Stimulated activated CD8-positive, alpha-beta memory T cell treated with anti-CD3 and anti-CD28 coated beads, Interleukin-4, amount 100 ng/mL, for 4 hours (primary cell): ENCODE data around the gene CORO2A.

ENCODE experiments used
- DNase-seq, 2 donors: peaks; one replicate each; pipeline ENCODE4 v3.0.0-alpha.2; 2020; ENCODE audit warnings: low read depth in 2 of 2, low spot score in 1 of 2

The CORO2A gene, protein sequence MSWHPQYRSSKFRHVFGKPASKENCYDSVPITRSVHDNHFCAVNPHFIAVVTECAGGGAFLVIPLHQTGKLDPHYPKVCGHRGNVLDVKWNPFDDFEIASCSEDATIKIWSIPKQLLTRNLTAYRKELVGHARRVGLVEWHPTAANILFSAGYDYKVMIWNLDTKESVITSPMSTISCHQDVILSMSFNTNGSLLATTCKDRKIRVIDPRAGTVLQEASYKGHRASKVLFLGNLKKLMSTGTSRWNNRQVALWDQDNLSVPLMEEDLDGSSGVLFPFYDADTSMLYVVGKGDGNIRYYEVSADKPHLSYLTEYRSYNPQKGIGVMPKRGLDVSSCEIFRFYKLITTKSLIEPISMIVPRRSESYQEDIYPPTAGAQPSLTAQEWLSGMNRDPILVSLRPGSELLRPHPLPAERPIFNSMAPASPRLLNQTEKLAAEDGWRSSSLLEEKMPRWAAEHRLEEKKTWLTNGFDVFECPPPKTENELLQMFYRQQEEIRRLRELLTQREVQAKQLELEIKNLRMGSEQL

DNA sequence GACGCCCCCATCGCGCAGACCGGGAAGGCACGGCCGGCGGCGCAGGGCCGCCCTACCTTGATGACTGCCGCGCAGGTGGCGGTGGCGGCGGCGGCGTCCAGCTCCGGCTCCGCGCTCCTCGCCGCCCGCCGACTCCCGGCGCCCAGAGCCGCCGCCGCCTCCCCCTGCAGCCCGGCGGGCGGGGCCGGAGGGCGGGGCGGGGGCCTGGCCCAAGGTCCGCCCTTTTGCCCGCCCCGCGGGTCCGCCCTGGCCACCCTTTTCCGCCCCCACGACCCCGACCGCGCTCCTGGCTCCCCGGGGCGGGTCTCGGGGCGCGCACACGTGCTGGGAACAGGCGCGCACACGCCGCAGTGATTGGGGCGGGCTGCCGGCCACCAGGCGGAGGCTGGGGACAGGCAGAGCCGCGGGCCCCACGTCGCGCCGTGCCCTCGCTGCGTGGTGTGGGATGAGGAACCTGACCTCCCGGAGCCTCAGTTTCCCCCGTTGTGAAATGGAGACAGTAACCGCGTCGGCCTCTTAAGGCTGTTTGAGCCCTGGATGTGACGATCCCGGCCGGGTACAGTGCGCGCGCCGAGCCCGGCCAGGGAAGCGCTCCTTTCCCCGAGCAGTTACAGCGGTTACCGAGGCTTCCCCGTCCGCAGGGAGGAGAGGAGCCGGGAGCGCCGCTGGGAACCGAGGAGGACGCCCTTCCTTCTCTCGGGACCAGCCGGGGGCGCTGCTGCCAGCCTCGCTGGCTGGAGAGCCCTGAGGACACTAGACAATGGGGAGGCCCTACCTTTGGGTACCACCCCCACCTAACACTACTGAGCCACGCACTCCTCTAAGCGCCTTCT lies at the start of gene CORO2A:
CORO2A (minus strand) TSS at position 135 of the 833 bp plus-strand sequence. CDS start 34,977 bp downstream, outside the sequence.
- peak; percentile 38 to 39 for DNase-seq

DNA sequence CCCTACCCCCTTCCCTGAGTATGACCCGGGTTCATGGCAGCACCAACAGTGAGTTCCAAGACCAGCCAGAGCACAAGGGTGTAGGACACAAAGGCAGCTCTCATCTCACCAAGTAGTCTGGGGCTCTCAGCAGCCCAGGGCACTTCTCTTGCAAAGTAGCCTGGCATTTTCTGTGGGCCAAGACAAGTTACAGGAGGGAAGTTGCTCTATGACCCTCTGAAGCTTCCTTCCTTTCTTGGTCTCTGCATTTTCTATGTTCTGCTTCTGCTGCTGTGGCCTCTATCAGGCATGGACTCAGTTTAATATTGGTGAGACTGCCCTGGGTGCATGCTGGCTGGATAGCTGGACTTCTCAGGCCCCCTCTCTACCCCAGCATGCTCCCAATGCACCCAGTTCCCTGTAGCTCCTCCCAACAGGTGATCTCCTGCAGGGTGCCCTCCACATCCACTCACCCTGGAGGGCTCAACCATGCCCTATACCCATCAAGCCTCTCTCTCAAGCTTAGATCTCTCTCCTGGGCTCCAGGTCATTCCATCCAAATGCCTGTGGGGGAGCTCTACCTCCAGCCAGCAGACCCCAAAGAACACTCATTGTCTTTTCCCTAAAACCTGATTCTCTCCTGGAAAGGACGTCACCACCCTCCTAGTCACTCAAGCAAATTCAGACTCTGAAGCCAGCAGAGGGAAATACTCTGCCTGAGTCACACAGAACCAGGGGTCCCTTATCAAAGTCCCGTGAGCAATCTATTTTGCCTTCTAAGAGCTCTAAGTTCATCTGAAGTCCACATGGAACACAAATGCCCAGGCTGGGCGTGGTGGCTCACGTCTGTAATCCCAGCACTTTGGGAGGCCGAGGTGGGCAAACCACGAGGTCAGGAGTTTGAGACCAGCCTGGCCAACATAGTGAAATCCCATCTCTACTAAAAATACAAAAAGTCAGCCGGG lies 49.2 kb upstream of the CORO2A start:
- no peak for DNase-seq

DNA sequence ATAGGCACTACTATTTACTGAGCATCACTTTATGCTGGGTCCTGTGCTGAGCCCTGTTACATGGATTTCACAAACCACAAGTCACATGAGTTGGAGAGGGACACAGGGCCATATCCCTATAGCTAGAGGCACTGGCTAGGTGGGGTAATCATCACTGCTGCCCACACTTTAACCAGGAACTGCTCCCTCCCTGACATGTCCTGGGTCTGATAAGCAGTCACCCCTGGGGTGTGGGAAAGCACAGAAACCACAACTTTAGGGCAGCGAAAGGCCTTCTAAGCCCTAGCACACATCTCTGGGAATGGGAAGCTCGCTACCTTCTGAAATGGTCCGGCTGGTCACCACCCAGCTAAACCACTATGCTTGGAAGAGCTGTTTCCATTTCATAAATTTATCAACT lies 48.0 kb upstream of the CORO2A start:
- no peak for DNase-seq

DNA sequence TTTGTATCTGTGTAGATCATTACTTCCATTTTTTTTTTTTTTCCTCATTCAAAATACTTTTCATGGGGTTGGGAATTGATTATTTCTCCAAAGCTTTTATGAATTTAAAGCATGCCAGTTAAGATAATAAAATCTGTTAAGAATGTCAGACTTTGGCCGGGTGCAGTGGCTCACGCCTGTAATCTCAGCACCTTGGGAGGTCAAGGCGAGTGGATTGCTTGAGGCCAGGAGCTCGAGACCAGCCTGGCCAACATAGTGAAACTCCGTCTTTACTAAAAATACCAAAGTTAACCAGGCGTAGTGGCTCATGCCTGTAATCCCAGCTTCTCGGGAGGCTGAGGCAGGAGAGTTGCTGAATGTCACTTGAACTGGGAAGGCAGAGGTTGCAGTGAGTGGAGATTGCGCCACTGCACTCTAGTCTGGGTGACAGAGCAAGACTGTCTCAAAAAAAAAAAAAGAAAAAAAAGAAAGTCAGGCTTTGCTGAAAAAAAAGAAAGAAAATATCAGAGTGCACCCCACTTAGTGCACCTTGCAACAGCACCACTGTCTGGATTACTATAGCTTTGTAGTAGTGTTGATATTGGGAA lies 44.6 kb upstream of the CORO2A start:
- no peak for DNase-seq

DNA sequence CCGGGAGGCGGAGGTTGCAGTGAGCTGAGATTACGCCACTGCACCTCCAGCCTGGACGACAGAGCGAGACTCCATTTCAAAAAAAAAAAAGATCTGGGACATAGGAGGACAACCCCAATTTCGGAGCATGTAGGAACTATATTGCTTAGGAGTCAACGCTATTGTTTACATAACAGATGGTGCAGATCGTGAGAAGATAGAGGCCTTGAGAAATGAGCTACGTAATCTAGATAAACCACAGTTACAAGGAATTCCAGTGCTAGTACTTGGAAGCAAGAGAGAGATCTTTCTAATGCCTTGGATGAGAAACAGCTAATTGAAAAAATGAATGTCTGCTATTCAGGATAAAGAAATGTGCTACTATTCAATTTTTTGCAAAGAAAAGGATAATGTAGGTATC lies 42.7 kb upstream of the CORO2A start:
- DNase-seq = no peak

DNA sequence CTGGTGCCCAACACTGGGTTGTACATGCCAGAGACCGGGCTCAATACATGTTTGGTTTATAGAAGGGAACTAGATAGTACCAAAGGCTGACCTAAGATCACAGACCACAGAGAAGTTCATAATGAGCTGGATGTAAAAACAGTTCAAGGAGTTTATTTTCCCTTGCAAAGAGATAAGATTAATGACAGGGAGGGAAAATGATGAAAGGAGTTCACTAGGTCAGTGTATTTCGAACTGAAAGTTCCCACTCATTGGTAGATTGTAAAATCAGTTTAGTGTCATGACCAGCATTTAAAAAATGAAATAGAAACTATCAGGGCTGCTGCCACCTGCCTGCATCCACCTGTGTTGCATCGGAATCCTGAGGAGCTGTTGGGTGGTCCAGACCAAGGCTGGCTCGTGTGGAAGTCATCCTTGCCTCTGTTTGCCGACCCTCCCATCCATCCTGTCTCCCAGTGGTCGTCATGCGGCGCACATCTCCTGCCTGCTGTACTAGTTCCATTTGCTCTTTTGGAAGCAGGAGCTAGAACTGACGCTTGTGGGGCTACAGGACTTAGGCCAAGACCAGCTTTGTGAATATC lies 41.9 kb upstream of the CORO2A start:
- no peak for DNase-seq

DNA sequence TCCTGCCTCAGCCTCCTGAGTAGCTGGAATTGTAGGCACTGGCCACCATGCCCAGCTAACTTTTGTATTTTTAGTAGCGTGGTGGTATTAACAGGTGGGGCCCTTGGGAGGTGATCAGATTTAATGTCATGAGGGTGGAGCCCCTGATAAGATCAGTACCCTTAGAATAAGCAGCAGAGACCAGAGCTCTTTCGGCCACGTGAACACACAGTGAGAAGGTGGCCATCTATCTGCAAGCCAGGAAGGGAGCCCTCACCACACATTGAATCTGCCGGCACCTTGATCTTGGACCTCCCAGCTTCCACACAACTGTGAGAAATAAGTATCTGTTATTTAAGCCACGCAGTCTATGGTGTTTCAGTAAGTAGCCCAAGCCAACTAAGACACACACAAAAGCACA lies 40.5 kb upstream of the CORO2A start:
- no peak for DNase-seq

DNA sequence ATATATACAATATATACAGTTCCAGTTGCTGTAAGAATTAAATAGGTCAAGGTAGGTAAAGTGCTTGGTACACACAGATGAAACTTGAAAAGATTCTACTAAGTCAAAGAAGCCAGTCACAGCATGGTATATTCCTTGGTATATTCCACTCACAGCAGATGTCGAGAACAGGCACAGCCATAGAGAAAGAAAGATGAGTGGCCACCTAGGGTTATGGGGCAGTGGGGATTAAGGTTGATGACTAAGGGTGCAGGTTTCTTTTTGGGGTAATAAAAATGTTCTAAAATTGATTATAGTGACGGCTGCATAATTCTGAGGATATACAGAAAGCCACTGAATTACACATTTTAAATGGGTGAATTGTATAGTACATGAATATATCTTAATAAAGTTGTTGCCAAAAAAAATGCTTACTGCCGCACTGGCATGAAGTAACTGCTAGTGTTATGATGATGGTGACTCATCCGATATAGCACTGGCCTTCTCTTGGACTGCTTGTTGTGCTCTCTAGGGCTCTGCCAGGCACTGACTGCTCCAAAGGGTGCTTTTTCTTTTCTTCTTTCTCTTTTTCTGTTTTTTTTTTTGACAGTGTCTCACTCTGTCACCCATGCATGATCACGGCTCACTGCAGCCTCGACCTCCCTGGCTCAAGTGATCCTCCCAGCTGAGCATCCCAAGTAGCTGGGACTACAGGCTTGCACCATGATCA lies 39.5 kb upstream of the CORO2A start:
- DNase-seq = no peak

DNA sequence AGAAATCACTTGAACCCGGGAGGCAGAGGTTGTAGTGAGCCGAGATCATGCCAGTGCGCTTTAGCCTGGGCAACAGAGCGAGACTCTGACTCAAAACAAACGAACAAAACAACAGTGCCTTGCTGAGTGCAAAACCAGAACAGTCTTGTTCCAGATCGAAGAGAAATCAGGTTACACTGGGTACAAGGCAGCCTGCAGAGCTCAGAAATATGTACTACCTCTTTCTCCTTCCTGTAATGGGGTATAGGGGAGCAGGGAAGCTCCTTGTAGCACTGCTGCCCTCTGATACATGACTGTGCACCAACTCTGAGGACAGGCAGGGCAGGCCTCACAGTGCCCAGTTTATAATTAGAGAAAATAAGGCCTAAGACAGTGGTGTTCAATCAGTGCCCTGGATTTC lies 38.4 kb upstream of the CORO2A start:
- DNase-seq = no peak

DNA sequence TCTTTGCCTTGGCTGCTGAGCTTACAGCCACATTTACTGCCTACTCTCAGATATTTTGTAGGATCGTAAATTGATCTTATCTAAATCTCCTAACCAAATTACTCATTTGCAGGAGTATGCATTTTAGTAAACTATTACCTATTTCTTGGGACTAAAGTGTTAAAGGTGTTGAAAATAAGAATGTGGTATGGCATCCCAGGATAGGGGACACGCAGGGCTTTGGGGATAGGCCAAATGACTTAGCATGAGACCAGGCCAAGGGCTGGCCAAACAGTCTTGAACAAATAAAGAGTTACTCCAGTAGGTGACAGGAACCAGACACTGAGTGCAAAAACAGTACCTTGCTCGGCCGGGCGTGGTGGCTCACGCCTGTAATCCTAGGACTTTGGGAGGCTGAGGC lies 37.9 kb upstream of the CORO2A start:
- DNase-seq = no peak

DNA sequence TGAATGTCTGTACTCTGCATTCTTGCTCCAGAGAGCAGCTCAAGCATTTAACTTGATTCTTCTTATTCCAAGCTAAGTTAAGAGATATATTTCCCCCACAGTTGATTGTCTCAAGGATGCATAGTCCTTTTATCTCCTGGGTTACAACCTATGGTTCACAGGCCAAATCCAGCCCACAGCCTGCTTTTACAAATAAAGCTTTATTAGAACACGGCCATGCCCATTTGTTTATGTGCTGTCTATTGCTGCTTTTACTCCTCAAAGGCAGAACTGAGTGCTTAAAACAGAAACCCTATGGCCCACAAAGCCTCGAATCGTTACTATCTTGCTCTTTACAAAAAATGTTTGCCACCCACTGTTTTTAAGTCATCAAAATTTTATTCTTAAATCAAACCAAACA lies 37.2 kb upstream of the CORO2A start:
- DNase-seq = no peak

DNA sequence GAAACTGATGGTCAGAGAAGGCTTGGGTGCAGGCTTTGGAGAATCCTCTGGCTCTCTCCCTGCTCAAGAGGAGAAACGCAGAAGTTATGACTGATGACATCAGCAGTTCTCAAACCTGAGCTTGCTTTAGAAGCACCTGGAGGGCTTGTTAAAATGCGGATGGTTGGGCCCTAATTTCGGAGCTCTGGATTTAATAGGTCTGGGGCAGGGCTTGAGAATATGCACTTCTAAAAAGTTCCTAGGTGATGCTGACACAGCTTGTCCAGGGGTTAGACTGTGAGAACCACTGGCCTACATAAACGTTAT lies 36.6 kb upstream of the CORO2A start:
- no peak for DNase-seq

DNA sequence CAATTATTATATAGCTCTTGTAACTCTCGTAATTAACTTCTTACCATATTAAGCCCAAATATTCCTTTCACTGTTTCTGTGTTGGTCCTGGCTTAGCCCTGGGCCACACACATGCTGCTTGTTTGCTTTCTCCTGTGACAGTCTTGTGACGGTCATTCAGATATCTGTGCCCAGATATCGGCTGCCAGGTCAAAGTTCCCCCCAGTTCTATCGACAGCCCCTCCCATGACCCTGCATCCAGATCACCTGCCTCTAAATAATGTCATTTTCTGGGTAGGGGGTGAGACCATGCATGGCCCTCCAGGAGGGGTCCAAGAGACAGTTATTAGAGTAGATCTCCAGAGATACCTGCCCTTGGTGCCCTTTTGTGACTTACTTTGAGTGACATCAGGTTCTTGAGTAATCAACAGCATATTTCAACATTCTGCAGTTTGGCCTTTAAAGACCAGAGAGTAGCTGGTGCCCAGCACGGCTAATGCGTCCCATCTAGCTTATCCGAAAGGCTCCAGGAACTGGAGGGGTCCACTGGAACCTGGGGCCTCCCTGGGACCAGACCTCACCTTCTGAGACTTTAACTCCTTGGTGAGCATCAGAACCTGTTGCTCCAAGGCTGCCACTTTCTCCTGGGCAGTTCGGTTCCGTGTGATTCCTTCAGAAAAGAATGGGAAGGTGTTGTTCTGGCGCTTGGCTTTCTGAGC lies 36.1 kb upstream of the CORO2A start:
- DNase-seq = no peak

DNA sequence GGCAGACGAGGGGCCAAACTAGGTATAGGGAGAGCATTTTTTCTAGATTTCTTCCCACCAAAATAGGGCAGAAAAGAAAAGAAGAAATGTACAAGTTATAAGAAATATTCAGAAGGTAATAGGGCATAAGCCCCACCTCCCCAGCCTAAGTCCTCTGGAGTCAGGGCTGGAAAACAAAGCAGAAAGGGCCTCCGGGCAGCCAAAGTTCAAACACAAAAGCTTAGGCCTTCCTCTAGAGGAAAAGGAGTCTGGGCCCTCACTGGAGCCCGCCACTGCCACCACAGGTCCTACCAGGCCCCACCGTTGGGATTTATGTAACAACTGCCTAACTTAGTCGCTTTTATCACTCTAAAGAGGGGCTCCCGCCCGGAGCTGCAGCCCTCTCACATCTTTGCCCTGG lies 35.4 kb upstream of the CORO2A start:
- no peak for DNase-seq

DNA sequence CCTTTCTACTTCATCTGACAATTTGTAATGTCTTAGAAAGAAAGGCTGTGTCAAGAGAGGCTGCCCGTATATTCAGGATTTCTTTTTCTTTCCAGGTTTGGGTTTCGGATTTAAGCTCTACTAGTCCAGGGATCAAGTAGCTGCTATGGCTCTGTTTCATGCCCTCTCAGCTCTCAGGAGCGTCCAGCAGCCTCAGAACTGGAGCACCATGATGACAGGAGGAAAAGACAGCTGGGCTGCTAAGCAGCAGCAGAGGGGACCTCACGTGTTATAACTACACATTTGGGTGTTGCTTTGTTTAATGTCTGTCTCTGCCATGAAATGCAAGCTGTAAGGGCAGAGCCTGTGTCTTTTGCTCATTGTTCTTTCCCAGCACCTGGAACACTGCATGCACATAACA lies 34.5 kb upstream of the CORO2A start:
- no peak for DNase-seq

DNA sequence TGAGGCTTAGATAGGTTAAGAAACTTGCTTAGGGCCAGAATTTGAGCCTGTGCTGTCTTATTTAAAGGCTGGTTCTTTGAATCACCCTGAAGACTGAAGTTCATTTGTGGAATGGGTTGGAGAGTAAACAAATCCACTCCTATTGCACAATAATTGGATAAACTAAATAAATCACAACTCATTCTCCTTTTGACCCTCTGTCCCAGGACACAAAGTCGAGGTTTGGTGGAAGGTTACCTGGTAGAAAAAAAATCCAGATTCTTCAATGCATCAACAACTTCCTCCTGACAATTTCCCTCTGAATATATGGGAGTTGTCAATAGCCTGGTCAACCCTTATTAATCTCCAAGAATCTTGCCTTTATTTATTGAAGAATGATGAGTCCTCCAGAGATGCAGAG lies 34.1 kb upstream of the CORO2A start:
- no peak for DNase-seq

DNA sequence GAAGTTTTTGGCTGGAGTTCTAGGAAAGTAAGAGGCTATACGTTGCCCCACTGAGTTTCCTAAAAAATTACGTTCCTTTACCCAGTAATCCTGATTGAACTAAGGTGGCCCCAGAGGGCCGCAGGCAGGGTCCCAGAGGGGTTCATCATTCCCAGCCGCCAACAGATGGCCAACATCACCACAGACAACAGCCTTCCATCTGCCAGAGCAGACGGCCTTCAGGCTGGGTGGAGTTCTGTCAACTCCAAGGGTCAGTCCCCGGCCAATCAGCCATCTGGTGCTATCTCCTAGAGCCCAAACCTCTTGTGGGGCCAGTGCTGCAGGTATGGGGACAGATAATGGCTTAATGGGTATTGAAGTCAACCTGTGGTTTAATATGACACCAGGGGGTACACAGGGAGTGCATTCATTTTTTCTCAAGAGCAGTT lies 32.6 kb upstream of the CORO2A start:
- no peak for DNase-seq

DNA sequence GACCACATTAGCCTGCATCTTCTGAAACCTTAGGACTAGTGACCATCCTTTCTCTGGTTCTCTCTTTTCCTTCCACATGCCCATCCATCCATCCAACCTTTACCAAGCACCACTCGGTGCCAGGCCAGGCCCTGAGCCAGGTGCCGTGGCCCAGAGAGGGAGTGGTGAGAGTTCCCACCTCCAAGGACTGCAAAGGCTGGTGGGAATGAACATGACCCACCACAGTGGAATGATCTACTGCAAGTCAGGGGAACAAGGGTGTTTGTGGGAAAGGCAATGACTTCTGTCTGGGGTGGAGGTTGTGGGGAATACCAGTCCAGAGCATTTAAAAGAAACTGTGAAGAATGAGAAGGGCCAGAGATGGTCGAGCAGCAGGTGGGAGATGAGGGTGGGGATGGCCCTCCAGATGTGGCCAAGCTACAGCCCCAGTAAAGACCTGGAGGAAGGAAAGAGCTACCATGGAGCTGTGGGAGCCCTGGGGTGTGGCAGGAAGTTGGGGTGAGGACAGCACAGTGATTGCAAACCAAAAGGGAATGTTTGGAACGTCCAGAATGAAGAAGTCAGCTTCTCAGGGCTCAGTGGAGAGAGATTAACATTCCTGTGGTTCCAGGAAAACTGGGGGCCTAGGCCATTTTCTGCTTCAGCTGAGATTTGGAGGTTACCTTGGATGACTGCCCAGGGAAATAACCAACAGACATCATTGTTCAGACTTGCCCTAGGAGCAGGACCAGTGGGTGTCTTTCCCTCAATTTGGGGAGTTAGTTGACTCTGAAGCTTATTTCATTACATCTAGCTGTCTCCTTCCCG lies 30.7 kb upstream of the CORO2A start:
- DNase-seq = no peak
